ENCODE data around the gene BLVRA.

DNA sequence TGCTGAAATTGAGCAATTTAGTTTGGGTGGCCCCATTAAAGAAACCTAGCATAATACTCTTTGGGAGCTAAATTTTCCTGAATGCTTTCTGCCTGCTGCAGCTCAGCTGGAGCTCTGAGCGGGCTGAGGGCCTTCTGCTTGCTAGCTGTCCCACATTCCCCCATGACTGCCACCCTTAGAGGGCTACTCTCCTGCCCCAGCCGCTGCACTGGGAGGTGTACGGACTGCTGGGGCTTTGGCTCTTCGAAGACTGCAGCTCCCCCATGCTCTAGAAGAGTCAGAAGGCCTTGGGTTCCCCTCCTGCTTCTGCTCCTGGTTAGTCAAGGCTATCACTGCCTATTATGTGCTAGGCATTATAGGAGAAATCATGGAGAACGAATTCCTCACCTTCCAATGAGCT lies 31.5 kb downstream of the BLVRA start:
- TF ChIP-seq NRF1 (conservative IDR thresholded peaks at IDR 0.05; ENCODE audit: low read depth, low read length) (no peak), CEBPB (IDR thresholded peaks at IDR 0.05; ENCODE audit: borderline replicate concordance in 1 of 2, low read depth in 2 of 2, low read length in 2 of 2) (no peak), NR2C2 (IDR thresholded peaks at IDR 0.05; ENCODE audit: borderline replicate concordance, control insufficient read depth, insufficient read length, low read depth) (no peak), MEF2A (IDR thresholded peaks at IDR 0.05; ENCODE audit: insufficient read depth, low read depth, low read length) (no peak), ETV6 (conservative IDR thresholded peaks at IDR 0.05 in 1 of 2, IDR thresholded peaks at IDR 0.05 in 1 of 2; ENCODE audit: borderline replicate concordance in 1 of 2, low read depth in 1 of 2) (no peak), POLR2A (IDR thresholded peaks at IDR 0.05; ENCODE audit: low read depth, low read length) (no peak), RELA (IDR thresholded peaks at IDR 0.05; ENCODE audit: borderline replicate concordance, partially characterized antibody) (no peak), STAT3 (IDR thresholded peaks at IDR 0.05; ENCODE audit: low read depth, low read length) (no peak), ZBED1 (IDR thresholded peaks at IDR 0.05; ENCODE audit: borderline replicate concordance) (no peak), MXI1 (IDR thresholded peaks at IDR 0.05; ENCODE audit: low read depth, low read length) (no peak), MYC (IDR thresholded peaks at IDR 0.05; ENCODE audit: insufficient read depth, insufficient read length, insufficient replicate concordance, low read length, severe bottlenecking) (no peak), PAX5 (IDR thresholded peaks at IDR 0.05; ENCODE audit: borderline replicate concordance, low read depth, low read length) (no peak), CHD1 (IDR thresholded peaks at IDR 0.05; ENCODE audit: low read depth, low read length) (no peak)
- TF ChIP-seq, protein P1, sequence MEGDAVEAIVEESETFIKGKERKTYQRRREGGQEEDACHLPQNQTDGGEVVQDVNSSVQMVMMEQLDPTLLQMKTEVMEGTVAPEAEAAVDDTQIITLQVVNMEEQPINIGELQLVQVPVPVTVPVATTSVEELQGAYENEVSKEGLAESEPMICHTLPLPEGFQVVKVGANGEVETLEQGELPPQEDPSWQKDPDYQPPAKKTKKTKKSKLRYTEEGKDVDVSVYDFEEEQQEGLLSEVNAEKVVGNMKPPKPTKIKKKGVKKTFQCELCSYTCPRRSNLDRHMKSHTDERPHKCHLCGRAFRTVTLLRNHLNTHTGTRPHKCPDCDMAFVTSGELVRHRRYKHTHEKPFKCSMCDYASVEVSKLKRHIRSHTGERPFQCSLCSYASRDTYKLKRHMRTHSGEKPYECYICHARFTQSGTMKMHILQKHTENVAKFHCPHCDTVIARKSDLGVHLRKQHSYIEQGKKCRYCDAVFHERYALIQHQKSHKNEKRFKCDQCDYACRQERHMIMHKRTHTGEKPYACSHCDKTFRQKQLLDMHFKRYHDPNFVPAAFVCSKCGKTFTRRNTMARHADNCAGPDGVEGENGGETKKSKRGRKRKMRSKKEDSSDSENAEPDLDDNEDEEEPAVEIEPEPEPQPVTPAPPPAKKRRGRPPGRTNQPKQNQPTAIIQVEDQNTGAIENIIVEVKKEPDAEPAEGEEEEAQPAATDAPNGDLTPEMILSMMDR (IDR thresholded peaks at IDR 0.05 in 2 of 3, conservative IDR thresholded peaks at IDR 0.05 in 1 of 3; ENCODE audit: control insufficient read depth in 2 of 3, extremely low read depth in 1 of 3, insufficient read depth in 1 of 3, low read depth in 3 of 3, low read length in 3 of 3): no peak

All from GM12878 (cell line).